ENCODE data around the gene CAMK1D.

DNA sequence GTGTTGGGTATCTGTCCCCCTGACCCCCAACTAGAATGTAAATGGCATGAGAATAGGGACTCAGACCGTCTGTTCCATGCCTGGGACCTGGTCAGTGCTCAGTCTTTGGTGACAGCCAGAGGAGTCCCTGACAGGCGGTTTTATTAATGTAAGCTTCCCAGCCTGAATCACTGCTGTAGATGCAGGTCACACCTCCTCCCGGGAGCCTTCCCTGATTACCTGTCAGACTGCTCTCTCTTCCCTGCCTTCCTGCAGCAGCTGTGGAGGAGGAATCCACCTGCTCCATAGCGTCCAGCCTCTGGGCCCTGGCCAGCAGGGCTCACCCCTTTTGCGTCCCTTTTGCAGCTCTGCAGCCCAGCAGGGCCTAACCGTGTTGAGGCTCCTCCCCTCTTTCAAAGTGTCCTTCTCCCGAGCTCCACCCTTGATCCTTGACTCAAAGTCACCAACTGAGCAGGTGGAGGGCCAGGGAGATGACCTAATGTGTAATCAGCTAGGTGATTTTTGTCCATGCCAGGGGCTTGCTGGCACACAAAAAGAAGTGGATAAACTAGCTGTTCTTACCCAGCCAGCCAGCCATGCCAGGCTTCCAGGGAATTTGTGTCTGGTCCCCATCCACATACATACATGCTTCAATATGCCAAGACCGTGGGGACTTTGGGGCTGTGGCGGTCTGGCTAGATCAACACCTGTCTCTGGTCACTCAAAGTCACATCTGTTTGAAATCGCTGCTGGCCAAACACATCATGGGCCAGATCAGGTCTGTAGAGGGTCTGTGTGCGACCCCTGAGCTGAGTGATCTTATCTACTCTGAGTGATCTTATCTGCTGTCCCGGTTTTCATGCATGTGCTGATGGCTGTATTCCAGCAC, 457.1 kb downstream of the CAMK1D start:
- TF ChIP-seq, protein P1, sequence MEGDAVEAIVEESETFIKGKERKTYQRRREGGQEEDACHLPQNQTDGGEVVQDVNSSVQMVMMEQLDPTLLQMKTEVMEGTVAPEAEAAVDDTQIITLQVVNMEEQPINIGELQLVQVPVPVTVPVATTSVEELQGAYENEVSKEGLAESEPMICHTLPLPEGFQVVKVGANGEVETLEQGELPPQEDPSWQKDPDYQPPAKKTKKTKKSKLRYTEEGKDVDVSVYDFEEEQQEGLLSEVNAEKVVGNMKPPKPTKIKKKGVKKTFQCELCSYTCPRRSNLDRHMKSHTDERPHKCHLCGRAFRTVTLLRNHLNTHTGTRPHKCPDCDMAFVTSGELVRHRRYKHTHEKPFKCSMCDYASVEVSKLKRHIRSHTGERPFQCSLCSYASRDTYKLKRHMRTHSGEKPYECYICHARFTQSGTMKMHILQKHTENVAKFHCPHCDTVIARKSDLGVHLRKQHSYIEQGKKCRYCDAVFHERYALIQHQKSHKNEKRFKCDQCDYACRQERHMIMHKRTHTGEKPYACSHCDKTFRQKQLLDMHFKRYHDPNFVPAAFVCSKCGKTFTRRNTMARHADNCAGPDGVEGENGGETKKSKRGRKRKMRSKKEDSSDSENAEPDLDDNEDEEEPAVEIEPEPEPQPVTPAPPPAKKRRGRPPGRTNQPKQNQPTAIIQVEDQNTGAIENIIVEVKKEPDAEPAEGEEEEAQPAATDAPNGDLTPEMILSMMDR (conservative IDR thresholded peaks at IDR 0.05; ENCODE audit: low read length), result no peak
- no peak for TF ChIP-seq EZH2phosphoT487 (IDR thresholded peaks at IDR 0.05; ENCODE audit: borderline replicate concordance, low read depth, low read length)

Data from OCI-LY7 (cell line).